HG03060 (cell line): ENCODE measurements around the gene CENPM.

Experiments used
- ATAC-seq: cut with Tn5 transposase; IDR thresholded peaks from one replicate; pipeline ENCODE4 v1.9.1; 2021; ENCODE audit warnings: low read depth, moderate number of reproducible peaks; ENCODE audit not compliant: unreplicated experiment

CENPM gene

GRCh38 chr22:41915035-41915785 is 31.7 kb downstream of the CENPM start, which contains the start of gene SHISA8:
SHISA8 (minus strand) TSS chr22:41915074; CDS start chr22:41914667, 407 bp downstream.
- ATAC-seq: no peak

- no peak for ATAC-seq
Observed at GRCh38 chr22:41914611-41915034, 32.3 kb downstream of the CENPM start.

GRCh38 chr22:41913842-41914534 is 33.0 kb downstream of the CENPM start:
- no peak for ATAC-seq

GRCh38 chr22:41913040-41913719 is 33.8 kb downstream of the CENPM start:
- no peak for ATAC-seq

DNA sequence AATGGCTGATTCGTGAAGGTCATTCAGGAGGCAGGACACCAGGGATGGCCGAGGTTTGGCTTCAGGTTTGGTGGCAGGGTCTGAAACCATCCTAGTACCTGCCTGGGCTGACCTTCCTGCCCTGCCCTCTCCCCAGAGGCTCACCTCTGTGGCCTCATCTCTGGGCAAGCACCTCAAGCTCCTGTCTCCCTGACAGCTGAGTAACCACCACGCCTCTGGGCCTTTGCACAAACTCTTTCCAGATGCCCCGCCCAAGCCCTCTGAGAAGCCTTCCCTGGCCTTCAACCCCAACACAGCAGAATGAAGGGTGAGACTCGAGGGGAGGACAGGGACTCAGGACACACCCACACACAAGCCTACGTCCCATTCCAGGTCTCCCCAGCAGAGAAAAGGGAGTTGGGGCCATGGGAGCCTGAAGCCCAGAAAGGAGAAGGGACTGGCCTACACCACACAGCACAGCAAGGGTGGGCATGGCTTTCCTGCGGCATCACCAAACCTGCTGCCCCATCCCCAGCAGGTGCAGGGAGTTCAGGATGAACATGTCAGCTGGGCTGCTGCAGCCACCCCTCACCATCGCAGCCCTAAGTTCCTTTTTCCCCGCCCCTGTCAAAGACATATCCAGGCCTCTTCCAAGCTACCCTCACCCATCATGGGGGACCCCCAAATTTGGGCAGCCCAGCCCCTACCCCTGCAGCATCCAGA is 34.5 kb downstream of the CENPM start:
- no peak for ATAC-seq

DNA sequence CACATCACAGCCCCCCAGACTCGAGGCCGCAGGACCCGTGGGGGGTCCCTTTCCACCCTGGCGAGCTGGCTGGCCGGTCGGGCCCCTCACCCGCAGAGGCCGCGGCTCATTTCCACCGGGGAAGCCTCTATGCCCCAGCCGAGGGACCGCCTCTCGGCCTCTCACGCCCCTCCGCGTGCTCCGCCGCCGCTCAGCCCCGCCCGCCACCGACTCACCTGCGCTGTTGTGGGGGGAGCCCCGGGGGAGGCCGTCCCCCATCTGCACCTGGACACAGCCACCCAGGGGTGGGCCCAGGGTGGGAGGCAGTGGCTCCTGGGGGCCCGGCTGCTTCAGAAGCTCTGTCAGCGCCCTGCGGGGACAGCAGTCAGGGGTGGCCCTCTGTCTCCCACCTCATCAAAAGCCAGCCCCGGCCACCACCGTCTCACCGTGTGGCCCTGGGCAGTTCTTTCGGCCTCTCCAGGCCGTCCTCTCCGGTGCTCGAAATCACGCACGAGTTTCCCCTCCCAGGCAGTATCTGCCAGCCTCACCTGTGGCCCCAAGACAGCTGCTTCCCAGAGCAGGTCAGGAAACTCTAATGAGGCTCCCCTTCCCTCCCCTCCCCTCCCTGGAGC is 35.8 kb downstream of the CENPM start:
- ATAC-seq: no peak

DNA sequence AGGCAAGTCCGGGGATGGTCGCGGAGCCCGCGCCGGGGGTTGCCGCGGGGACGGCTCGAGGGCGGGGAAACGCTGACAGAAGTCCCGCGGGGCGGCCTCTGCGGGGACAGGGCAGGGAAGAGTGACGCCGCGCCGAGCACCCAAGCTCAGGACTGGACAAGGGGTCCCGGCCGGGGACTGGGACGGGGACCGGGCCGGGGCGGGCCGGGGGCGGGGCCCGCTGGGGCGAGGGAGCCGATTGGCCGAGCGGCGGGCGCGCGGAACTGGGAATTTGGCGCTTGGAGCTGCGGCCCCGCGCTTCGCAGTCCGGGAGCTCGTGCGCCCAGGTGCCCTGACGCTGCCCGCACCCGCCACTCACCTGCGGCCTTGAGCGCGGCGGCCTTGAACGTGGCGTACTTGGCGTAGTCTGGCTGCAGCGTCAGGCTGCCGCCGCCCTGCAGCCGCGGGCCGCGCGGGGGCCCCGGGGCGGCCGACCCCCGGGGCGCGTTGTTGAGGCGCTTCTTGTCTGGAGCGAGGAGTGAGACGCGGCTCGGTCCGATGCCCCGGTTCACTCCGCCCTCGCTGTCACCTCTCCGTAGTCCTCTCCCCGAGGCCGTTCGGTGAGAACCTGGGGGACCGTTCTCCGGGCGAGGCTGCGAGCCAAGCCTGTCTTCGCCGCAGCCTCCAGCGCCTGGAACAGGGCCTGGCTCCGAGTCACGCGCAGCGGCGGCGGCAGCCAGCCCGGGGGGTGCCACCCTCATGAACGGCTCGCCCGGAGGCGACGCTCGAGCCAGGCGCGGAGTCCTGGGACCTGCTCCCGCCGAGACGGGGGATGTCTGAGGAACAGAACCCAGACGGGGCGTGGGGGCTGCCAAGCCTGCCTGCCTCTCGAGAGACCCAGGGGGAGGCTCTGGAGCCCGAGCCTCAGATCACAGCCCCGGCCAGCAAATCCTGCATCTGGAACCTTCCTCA is 36.6 kb downstream of the CENPM start:
- ATAC-seq: no peak

DNA sequence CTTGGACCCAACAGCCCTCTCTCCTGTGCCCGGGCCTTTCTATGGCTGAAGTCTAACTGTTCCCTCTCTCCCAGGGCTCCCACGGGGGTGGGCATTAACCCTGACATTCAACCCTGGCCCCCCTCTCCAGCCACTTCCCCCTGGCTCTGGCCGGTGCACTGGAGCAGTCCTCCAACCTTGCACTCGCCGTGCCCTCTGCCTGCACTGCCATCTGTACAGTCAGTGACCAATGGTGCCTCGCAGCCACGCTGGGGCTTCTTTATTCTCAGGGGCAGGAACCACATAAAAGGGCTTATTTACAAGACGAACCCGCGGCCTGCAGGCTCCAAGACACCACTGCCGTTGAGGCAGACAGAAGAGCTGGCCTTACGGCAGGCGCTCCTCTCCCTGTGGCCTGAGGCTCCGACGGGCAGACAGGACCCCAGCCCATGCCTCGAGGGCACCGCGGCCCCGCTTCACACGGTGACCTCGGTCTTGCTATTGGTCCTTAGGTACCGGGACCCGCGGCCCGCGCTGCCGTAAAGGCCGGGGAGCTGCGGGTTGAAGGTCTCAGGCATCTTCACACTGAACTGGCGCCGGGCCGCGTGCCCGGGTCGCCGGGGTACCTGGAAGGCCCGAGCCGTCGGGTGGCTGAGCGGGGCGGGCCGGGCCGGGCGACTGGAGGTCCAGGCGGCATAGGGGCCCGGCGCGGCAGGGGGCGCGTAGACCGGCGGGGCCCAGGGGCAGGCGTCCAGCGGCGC is 37.5 kb downstream of the CENPM start:
- ATAC-seq: no peak

GRCh38 chr22:41908411-41909309 is 38.3 kb downstream of the CENPM start:
- no peak for ATAC-seq

- no peak for ATAC-seq
Observed at GRCh38 chr22:41907436-41908401, 39.2 kb downstream of the CENPM start.

GRCh38 chr22:41906822-41907221 is 40.1 kb downstream of the CENPM start:
- ATAC-seq: no peak

GRCh38 chr22:41905411-41906202 is 41.3 kb downstream of the CENPM start:
- no peak for ATAC-seq

DNA sequence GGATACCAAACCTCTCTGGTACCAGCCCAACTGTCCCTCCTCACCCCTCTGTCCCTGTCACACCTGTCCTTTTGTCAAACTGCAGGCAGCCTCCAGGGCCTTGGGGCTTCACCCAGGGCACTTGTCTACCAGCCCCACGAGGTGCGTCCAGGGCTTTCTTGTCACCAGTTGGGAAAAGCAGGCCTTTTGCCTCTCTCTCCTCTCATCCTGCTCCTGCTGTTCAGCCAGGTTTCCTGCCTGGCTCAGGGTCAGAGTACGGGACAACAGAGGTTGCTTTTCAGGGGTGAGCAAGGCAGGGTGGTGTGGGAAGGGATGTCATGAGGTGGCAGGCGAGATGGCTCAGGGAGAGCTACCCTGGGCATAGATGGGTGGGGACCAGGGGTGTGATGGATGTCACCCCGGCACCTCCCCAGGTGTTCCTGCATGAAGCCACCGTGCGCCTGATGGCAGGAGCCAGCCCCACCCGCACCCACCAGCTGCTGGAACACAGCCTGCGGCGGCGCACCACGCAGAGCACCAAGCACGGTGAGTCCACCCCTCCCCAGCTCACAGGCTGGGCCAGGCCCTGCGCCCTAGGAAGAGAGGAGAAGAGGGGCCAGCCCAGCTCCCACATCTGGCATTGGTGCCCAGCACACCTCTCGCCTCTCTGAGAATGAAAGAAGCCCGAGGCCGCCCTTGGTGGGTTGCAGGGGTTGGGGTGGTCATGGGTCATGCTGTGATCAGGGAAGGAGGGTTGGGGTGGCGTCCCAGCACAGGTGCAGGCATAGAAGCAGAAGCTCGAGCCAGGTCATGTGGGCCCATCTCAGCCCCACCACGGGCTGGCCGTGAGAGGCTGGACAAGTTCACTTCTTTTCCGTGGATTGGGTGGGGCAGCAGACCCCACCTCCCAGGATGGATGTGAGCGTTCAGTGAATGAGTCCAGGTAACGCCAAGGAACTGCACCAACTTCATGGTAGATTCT is 42.2 kb downstream of the CENPM start:
- no peak for ATAC-seq

DNA sequence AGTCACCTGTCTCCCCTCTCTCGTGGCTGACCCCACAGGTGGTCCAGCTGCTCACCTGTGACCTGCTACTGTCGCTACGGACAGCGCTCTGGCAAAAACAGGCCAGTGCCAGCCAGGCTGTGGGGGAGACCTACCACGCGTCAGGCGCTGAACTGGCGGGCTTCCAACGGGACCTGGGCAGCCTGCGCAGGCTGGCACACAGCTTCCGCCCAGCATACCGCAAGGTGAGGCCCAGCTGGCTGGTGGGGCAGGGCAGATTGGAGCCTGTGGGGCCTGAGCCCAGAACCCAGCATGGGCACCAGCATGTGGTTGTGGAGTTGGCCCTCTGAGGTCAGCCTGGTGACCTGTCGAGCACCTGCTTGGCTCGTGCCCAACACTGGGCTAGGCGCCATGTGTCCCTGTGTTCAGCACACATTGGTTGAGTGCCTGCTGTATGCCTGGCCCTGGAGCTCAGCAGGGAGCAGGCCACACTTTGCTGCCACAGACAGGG is 44.0 kb downstream of the CENPM start:
- no peak for ATAC-seq
